ENCODE measurements around the gene ZNF652.

GRCh38 chr17:49312722-49313121 is 49.3 kb downstream of the ZNF652 start:
- no peak for TF ChIP-seq CTCF (conservative IDR thresholded peaks at IDR 0.05; ENCODE audit: low read depth, low read length)
- no peak for TF ChIP-seq MAFK (IDR thresholded peaks at IDR 0.05; ENCODE audit: low read depth, low read length)
- TF ChIP-seq POLR2A (IDR thresholded peaks at IDR 0.05; ENCODE audit: low read depth, low read length): no peak
- no peak for TF ChIP-seq CEBPB (IDR thresholded peaks at IDR 0.05; ENCODE audit: low read depth, low read length)
- no peak for TF ChIP-seq RFX5 (IDR thresholded peaks at IDR 0.05; ENCODE audit: low read depth, low read length)

Data from IMR-90 (cell line).